GM04504 (cell line): ENCODE results near the gene ERO1A.
"Not testable (repeated sequence)": the region's sequence is repeated elsewhere in the genome, so short reads cannot be mapped to it uniquely, and the experiment has no call there.

Experiments
- DNase-seq: peaks from one replicate; pipeline ENCODE4 v3.0.0-alpha.2; 2012; ENCODE audit warnings: low read depth

ERO1A gene, protein sequence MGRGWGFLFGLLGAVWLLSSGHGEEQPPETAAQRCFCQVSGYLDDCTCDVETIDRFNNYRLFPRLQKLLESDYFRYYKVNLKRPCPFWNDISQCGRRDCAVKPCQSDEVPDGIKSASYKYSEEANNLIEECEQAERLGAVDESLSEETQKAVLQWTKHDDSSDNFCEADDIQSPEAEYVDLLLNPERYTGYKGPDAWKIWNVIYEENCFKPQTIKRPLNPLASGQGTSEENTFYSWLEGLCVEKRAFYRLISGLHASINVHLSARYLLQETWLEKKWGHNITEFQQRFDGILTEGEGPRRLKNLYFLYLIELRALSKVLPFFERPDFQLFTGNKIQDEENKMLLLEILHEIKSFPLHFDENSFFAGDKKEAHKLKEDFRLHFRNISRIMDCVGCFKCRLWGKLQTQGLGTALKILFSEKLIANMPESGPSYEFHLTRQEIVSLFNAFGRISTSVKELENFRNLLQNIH

DNA sequence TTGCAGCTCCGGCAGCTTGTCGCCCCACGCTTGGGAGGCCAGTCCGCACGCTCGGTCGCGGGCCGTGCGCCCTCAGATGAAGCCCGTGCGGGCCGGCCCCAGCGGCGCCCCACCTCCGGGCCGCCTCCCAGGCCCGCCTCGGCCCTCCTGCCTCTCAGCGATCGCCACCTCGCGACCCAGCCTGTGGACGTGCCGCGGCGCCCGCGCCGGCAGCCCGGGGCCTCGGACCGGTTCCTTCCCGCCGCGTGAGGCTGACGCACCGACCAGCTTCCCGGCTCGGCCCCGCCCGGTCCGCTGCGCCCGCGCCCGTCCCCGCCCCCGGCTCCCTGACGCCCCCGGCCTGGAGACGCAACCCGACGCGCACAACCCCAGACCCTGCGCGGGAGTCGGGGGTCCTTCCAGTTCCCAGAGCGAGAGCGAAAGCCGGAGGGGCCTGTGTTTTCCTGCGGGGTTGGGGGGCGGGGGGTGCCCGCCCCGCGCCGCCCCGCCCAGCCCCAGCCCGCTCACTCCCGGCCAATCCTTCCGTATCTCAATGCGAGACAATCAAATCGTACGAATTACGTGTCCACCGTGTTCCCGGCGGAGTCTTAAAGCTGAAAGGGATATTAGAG lies at the start of gene ERO1A:
ERO1A (minus strand) TSS at position 78 of the 611 bp plus-strand sequence; CDS start at position 1, 77 bp downstream.
- DNase-seq: peak; percentile 59

DNA sequence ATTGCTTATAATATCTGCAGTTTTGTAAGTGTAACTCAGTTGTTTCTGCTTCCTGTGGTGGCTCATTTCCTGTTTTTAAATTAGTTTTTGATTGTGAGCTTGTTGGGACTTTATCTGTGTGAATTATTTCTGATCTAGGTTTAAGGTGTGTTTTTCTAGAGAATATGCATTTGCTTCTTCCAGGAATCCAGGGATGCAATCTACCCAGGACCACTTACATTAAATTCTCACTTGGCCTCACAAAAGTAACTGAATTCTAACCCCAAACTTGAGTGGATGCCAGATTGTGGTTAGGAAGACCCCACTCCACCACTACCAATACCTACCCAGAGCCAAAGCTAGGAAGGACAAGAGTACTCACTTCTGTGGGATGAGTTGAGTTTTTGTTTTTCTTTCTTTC lies 46.5 kb upstream of the ERO1A start:
- no peak for DNase-seq

DNA sequence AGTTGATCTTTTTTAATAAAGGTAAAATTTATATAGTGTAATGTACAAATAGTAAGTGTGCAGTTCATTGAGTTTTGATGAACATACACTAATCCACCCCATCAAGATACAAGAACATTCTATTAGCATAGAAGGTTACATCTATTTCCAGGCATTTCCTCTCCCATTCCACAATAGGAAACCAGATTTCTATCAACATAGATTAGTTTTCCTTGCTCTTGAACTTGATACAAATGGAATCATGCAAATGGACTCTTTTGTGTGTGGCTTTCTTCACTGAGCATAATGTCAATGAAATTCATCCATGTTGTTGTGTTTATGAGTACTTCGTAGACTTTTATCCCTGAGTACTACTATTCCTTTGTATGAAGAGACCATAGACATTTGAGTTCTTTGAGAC lies 45.4 kb upstream of the ERO1A start:
- DNase-seq: no peak

DNA sequence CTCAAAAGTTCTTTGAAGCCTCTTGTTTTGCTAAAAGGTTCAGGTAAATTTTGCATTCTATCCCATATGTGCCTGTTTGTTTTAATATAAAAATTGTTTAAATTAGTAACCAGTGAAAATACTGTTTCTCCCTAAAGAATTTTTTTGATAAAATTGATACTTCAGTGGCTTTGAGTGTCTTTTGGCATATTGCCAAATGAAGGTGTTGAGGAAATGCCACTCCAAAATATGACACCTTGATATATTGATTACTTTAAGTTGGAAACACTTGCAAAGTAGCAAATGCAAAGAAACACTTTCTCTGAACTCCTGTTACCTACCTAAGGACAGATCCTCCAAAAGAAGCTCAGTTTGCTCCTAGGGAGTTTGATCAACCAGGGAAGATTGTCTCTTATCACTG lies 43.1 kb upstream of the ERO1A start:
- no peak for DNase-seq

DNA sequence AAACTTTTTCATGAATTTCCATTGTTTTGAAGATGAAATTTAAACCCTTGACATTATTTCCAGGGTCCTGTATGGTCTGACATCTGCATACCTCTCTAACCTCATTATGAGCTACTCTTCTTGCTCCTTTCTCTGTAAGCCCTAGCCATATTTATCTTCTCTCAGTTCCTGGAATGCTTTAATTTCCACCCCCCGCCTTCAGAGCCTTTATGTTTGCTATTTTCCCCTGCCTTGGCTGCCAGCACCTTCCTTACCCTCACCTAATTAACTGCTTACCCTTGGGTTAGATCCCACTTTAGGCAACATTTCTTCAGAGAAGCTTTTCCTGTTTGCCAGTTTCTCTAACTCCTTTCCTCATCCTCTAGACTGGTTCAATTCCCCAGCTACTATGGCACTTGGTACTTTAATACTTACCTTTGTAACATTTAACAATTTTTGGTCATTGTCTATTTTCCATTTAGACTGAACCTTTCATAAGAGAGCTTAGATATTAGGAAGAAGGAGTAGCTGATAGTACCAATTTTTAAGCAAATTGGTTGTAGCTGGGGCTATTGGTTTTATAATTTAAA lies 40.6 kb upstream of the ERO1A start:
- no peak for DNase-seq

DNA sequence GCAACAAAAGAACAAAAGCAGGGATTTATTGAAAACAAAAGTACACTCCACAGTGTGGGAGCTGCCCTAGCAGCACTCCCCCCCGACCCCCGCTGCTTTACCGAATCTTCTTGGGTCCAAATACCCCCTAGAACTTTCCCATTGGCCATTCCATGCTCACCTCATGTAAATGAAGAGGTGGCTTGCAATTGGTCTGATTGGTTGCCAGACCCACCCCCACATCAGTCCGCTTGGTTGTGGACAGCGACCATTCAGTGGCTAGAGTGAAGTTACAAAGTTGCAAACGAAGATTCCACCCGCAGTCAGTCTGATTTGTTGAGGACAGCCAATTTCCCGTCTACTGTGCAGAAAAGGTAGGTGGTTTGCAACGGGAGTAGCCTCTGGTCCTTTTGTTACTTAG lies 38.5 kb upstream of the ERO1A start:
- DNase-seq: no peak

DNA sequence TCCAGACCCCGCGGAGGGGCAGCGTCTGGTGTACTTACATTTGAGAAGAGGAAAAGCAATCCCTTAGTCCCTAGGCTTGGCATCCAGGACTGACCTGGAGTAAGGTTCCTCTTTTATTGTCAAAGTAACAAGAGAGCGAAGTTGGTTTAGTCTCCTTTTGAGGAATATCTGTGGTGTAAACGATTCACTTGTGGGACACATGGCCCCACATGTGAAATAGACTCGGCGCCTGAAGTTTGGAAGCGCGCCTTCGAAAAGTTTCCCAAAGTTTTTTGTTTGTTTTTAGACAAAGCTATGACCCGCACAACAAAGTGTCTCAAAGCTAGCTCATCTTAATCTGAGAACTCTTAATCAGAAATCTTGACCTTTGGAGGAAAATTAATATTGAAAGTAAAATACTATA lies 35.4 kb upstream of the ERO1A start:
- DNase-seq: peak; percentile 8

DNA sequence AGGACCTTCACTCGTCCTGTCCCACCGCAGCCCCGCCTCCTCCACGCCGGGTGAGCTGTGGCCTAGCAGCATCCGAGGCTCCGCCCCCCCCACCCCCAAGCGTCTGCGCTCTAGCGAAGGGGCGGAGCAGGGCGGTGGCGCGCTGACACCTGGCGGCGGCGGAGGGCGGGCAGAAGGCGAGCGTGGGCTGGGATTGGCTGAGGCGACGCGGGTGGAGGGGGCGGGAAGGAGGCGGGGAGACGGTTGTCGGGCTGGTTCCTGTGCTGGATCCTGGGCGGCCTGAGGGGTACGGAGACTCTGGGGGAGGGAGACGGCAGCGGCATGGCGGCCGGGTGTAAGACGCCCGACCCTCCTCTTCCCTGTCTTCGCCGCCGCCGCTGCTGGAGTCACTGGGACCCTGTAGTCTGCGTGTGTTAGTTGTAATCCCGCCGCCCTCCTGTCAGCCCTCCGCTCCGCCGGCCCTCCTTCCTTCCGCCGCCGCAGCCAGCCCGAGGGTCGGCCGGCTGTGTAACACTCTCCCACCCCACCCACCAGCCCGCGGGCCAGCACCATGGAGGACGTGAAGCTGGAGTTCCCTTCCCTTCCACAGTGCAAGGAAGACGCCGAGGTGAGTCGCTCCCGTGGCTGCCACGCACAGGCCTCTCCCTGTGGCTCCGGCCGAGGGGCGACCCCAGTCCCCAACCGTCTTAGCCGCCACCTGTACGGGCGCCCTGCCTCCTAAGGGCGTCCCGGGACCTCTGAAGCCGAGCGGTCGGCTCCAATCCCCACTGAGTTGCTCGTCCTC lies 34.8 kb upstream of the ERO1A start, which contains the start of gene STYX:
STYX (plus strand) TSS at position 242 of the 784 bp plus-strand sequence; CDS start at position 551, 309 bp downstream.
- peak; percentile 94 for DNase-seq

DNA sequence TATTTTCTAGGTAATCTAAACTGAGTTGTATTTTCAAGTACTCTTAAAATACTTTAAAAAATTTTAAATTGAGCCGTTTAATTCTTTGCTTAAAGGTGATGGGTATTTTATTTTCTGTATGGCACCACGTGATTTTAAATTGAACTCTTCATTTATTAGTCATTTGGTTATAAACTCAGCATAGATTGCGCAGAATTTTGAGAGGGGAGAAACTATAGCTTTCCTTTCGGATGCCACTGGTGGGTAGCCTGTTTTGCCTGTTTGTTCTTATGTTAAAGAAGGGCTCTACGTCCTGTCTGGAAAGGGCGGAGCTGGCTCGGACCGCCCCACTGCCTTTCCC lies 34.2 kb upstream of the ERO1A start:
- no peak for DNase-seq

DNA sequence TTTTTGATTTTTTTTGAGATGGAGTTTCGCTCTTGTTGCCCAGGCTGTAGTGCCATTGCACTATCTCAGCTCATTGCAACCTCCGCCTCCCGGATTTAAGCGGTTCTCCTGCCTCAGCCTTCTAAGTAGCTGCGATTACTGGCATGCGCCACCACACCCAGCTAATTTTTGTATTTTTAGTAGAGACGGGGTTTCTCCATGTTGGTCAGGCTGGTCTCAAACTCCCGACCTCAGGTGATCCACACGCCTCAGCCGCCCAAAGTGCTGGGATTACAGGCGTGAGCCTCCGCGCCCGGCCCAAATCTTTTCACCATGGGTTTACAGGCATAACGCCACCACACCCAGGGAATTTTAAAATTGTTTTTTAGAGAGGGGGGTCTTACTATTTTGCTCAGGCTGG lies 33.7 kb upstream of the ERO1A start:
- not testable (repeated sequence) for DNase-seq

DNA sequence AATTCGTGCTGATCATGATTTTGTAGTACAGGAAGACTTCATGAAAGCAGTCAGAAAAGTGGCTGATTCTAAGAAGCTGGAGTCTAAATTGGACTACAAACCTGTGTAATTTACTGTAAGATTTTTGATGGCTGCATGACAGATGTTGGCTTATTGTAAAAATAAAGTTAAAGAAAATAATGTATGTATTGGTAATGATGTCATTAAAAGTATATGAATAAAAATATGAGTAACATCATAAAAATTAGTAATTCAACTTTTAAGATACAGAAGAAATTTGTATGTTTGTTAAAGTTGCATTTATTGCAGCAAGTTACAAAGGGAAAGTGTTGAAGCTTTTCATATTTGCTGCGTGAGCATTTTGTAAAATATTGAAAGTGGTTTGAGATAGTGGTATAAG lies 32.2 kb upstream of the ERO1A start:
- not testable (repeated sequence) for DNase-seq

DNA sequence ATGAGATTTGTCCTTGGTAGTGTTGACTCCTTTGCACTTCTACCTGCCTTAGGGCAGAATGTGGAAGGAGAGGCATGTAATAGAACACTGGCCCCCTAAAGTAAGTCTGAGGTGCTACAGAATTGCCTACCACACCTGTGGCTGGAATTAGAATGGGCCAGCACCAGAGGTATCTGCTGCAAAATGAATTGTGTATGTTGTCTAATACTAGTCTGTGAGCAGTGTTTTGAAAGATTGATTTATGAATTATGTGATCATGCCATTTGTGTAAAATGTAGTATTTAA lies 28.9 kb upstream of the ERO1A start:
- DNase-seq: no peak

DNA sequence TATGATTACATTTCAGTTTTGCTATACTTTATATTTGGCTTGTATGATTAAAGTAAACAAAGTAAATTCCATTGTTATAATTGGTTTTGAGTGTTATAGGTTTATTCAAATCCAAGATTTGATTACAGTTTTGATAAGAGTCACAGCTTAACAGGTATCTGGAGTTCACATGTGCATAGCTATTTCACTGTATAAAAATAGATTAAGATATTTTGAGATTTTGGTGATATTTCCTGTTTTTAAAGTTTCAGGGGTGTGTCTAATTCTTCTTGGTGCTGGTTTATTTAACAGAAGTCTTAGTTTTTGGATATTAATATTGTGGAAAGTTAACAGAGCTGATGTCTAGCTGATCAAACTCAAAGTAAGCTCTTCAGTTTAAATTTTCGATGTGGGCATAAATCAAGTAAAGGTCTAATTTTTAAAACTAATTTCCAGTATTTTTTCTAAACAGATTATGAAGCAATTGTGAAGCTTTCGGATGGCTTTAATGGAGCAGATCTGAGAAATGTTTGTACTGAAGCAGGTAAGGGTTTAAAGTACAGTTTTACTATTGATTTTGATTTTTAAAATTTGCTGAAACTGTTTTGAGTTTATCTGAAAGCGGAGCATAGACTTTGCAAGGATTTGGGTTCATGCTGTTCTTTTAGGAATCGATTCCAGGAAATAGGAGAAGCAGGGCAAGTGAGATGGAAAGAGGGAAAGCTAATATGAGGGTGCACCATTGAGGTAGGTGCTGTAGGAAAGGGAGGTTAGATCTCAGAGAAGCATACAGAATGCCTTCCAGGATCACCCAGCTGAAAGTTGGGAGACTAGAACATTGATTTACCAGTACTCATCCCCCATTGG lies 28.4 kb upstream of the ERO1A start:
- DNase-seq: no peak

DNA sequence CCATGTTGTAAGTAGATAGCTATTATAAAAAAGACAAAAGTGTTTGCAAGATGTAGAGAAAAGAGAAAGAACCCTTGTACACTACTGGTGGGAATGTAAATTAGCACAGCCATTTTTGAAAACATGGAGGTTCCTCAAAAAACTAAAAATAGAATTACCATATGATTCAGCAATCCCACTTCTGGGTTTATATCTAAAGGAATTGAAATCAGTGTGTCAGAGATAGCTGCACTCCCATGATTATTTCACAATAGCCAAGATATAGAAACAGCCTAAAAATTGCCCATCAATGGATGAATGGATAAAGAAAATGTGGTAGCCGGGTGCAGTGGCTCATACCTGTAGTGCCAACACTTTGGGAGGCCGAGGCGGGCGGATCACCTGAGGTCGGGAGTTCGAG lies 20.8 kb upstream of the ERO1A start:
- no peak for DNase-seq

DNA sequence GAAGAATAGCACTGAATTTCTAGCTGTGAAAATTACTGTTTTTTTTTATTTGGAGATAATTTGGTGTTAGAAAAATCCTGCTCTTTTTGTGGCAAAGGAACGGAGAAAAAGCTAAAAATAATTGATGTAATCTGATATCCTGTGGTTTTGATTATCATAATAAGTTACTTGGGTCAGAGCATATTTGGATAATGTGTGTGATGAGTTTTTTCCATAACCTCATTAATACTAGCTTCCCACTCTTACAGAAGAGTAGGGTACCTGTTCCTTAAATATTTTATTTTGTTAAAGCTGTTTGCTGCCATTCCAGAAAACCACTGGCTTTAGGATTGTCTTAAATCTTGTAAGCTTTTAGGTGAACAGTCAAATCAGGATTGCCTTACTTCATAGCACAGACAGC lies 16.3 kb upstream of the ERO1A start:
- no peak for DNase-seq

DNA sequence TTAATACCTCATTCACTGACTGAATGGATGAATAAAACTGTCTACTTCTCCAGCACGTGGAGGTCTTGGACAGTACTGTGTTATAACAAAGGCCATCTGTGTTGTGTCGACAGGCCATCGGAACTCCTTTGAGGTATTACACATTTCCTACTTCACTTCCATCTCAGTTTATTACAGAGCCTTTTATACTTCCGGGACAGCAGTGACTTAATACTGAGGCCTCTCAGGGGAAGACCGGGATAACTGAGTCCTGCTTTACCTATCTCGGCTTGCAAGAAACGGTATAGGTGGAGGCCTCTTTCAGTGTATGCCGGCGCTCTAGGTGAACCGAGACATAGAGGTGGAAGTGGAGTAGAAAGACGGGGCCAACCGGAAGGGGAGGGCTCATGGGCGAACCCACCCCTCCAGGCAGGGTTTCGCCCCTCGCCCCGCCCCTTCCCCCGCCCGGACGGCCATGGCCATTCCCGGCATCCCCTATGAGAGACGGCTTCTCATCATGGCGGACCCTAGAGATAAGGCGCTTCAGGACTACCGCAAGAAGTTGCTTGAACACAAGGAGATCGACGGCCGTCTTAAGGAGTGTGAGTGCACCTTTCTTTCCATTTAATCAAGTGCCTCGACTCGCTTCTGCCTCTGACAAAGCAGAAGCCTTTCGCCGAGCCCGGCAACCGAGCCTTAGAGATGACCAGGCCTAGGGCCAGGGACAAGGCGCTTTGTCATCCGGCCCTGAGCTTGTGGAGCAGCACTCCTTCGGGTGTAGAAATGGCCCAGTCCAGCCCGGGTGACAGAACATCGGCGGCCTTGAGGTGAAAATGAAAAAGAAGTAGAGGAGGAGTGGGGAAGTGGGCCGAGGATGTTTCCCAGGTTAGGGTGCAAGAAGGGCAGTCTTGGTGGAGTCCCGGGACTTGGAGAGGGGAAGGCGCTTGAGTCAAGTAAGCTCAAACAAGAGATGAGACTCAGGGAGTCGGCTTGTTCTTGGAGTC lies 11.7 kb upstream of the ERO1A start, which contains the start of gene PSMC6:
PSMC6 (plus strand) TSS at position 477 of the 983 bp plus-strand sequence; CDS start at position 497, 20 bp downstream.
- DNase-seq: peak; percentile 76

DNA sequence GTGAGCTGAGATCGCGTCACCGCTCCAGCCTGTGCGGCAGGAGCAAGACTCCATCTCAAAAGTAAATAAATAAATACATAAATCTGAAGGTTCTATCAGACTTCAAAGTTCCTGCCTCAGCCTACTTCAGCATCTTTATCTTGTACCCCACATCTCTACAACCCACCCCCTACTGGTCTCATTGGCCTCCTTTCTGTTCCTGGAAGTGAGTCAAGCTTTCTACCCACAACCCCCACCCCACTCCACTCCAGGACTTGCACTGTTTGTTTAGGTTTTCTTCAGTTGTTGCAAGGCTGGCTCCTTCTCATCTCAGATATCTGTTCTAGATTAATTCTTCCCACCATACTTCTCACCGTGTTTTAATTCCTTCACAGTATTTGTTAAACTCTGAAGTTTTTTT lies 10.9 kb upstream of the ERO1A start:
- no peak for DNase-seq

DNA sequence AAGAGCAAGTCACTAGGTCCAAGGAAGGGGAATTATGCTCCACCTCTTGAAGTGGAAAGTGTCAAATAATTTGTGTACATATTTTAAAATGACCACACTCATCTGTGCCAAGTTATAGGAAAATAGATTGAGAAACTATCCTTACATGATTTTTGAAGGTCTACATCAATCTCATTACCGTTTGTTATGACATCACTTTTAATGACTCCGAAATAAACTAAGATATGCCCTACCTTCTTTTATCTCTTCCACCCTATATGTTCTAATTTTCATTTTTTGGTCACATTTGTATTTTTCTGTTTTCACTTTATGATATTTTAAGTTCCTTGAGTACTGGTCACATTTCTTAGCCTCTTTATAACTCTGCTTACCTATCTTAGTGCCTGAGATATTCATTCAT lies 8.3 kb upstream of the ERO1A start:
- DNase-seq: no peak

DNA sequence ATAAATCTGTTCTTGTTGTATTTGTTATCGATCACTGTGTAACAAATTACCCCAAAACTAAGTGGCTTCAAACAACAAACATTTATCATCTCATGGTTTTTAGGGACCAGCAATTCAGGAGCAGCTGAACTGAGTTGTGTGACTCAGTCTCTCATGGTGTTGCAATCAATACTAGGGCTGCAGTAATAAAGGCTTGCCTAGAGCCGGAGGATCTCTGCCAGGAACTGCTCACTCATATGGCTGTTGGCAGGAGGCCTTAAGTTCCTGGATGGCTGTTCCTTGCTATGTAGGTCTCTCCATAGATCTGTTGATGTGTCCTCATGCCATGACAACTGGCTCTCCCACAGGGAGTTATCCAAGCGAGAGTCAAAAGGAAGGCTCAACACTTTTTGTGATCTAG lies 7.9 kb upstream of the ERO1A start:
- DNase-seq: peak; percentile 95

DNA sequence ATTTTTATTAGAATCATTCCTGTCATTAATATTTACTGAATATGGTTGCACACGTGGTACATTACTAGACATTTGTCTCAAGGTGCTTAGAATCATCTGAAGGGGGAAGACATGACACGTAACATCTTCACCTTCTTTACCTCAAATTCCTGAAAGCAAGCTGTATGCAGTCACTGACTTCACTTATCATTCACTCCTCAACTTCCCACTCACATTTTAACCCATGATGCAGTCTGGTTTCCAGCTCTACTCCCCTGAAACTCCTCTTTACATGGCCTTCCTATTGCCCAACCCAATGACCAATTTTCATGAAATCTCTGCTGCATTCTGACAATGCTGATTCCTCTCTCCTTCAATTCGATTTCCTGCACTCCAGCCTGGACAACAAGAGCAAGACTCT lies 5.9 kb upstream of the ERO1A start:
- DNase-seq: no peak
